Lower leg skin (tissue), 4 donors: ENCODE measurements around the gene MTF1. TPM values are rescaled to one million over a fixed set of nuclear protein-coding genes. Genes with fewer than 3 reads are reported as not detected.

Experiments used
- DNase-seq, 2 donors: peaks; one replicate each; pipeline ENCODE4 v3.0.0-alpha.2; 2019; ENCODE audit warnings: low spot score in 2 of 2
- H3K4me3 ChIP-seq: fragments of 200-600 bp; sonication (generic); 2 replicates; pipeline ENCODE4 v1.5.1; 2017; ENCODE audit warnings: mild to moderate bottlenecking, low read depth; ENCODE audit not compliant: poor library complexity, severe bottlenecking
- POLR2A ChIP-seq, 2 donors: fragments of 450-650 bp; IDR thresholded peaks; one replicate each; pipeline ENCODE4 v1.6.1; 2016 to 2017; ENCODE audit warnings: antibody characterized with exemption in 2 of 2, mild to moderate bottlenecking in 1 of 2, moderate library complexity in 1 of 2
- WGBS, 2 donors: methylation state at CpG; one replicate each; pipeline ENCODE4 v1.1.5; 2018; 5-methylcytosine and 5-hydroxymethylcytosine counted together
- intact Hi-C: fragments of 100-400 bp; cut with DNase I; formaldehyde crosslinking; loops from one replicate; pipeline ENCODE4 v1.15.0; 2023; ENCODE audit warnings: low total_unique reads
- total RNA-seq, 4 donors: library from RNA; depleted of rRNA; stranded (reverse); fragments of >200 nt; gene quantifications; one replicate each; pipeline ENCODE4 v1.1.0, GENCODE V29; 2016
- TF ChIP-seq, protein P1 (sequence below), 3 donors: fragments of 450-650 bp; IDR thresholded peaks; one replicate each; pipeline ENCODE4 v1.5.1; 2016; ENCODE audit warnings: antibody characterized with exemption in 3 of 3, mild to moderate bottlenecking in 3 of 3, moderate library complexity in 2 of 3

MTF1 gene
- total RNA-seq, 4 donors from 2014 or later, result 6.7 to 9.6 (median 7.7) TPM

DNA sequence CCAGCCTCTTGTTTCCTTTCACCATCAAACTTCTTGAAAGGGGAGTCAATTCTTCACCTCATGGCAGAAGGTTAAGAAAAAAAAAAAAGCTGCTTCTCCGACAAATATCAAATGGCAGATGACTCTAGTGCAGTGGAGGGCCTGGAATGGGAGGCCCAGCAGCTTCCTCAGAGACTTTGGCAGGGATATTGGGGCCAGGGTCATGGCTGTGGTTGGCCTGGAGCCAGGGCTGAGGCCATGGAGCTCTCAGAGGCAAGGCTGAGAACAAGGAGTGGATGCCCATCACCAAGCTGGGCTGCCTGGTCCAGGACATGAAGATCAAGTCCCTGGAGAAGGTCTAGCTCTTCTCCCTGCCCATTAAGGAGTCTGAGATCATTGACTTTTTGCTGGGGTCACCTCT lies 18.7 kb downstream of the MTF1 start:
- 76 to 83% methylated on average over 1 of the region's 1 CpG for WGBS, 2 donors
- intact Hi-C loops, result loop anchor here (10.0 kb wide), 1 partner anchor 1884 kb away; no protein-coding TSS in a partner anchor
- no peak for DNase-seq
- TF ChIP-seq POLR2A (IDR thresholded peaks at IDR 0.05), result no peak
- TF ChIP-seq, protein P1, sequence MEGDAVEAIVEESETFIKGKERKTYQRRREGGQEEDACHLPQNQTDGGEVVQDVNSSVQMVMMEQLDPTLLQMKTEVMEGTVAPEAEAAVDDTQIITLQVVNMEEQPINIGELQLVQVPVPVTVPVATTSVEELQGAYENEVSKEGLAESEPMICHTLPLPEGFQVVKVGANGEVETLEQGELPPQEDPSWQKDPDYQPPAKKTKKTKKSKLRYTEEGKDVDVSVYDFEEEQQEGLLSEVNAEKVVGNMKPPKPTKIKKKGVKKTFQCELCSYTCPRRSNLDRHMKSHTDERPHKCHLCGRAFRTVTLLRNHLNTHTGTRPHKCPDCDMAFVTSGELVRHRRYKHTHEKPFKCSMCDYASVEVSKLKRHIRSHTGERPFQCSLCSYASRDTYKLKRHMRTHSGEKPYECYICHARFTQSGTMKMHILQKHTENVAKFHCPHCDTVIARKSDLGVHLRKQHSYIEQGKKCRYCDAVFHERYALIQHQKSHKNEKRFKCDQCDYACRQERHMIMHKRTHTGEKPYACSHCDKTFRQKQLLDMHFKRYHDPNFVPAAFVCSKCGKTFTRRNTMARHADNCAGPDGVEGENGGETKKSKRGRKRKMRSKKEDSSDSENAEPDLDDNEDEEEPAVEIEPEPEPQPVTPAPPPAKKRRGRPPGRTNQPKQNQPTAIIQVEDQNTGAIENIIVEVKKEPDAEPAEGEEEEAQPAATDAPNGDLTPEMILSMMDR (IDR thresholded peaks at IDR 0.05), result no peak
- no peak overlapping the region for H3K4me3 ChIP-seq

DNA sequence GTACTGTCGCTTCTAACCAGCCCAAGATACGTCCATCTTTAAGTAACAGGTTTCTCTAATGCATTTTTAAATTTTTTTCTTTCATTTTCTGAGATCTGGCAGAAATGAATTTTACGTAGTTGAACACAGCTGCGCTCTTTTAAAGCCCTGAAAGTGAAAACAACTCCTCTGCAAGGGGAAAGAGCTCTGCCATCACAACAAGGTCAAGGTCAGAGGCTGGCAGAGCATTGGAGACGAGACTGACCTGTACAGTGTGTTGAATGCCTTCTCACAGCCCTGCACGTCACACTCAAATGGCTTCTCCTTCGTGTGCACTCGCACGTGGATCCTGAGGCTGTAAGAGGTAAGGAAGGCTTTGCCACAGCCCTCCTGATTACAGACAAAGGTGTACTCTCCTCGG lies 19.7 kb downstream of the MTF1 start:
- DNase-seq, result no peak
- intact Hi-C loops, result loop anchor here (10.0 kb wide), 1 partner anchor 1885 kb away; no protein-coding TSS in a partner anchor
- WGBS, 2 donors, result 94 to 96% methylated on average over 10 of the region's 10 CpGs
- TF ChIP-seq, protein P1 (IDR thresholded peaks at IDR 0.05), result no peak
- no peak for TF ChIP-seq POLR2A (IDR thresholded peaks at IDR 0.05)
- no peak overlapping the region for H3K4me3 ChIP-seq

DNA sequence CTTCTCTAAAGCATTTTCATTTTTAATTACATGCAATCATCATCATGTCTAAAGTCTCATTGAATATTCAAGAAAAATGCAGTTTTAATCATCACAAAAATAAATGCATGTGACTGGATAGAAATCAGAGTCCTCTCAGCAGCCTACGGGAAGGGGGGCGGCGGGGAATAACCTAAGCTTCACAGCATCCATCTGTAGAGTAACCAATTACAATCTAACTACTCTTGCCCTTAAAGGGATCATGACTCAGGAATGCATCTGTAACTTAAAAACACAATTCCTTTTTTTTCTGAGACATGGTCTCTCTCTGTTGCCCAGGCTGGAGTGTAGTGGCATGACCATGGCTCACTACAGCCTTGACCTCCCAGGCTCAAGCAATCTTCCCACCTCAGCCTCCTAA lies 22.6 kb downstream of the MTF1 start:
- intact Hi-C loops, result no loop called here
- no peak for TF ChIP-seq POLR2A (IDR thresholded peaks at IDR 0.05)
- TF ChIP-seq, protein P1 (IDR thresholded peaks at IDR 0.05), result no peak
- no peak for DNase-seq
- 61 to 85% methylated on average over 3 of the region's 3 CpGs for WGBS, 2 donors
- no peak overlapping the region for H3K4me3 ChIP-seq

DNA sequence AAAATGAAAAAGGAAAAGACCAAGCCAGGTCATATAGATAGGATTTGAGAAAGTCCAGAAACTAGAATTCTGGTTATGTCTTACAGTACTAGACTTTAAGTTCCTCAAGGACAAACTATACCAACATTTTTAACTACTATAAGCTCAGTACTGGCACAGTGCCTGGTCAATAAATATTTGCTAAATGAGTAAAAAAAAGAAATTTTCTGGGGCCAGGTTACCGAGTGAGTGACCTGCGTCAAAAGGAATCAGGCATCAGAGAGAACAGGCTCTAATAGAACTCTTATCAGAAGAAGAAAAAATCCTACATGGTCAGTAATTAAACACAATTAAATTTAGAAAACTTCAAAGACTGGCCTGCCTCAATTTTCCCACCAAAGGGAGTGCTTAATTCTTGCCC lies 27.6 kb downstream of the MTF1 start:
- WGBS, 2 donors, result 87 to 95% methylated on average over 2 of the region's 2 CpGs
- no peak overlapping the region for H3K4me3 ChIP-seq
- no peak for TF ChIP-seq POLR2A (IDR thresholded peaks at IDR 0.05)
- TF ChIP-seq, protein P1 (IDR thresholded peaks at IDR 0.05), result no peak
- intact Hi-C loops, result no loop called here
- DNase-seq, result no peak

DNA sequence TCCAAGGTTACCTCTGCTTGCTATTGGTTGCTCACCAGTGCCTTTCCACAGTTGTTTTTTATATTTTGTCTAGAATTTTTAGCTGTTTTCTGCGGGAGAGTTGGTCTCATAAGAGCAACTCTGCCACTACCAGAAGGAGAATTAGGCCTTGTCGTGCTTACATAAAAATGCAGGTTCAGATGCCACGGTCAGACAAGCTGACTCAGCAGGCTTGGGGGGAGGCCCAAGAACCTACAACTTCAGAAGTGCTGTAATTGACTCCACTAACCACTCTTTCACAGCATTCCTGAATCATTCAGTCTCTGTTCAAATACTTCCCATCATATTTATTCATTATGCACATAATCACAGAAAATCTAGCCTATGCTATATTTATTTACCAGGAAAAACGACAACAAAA lies 28.3 kb downstream of the MTF1 start:
- intact Hi-C loops, result no loop called here
- TF ChIP-seq, protein P1 (IDR thresholded peaks at IDR 0.05), result no peak
- no peak for TF ChIP-seq POLR2A (IDR thresholded peaks at IDR 0.05)
- no peak for DNase-seq
- no peak overlapping the region for H3K4me3 ChIP-seq
- WGBS, 2 donors, result 91 to 93% methylated on average over 4 of the region's 4 CpGs

DNA sequence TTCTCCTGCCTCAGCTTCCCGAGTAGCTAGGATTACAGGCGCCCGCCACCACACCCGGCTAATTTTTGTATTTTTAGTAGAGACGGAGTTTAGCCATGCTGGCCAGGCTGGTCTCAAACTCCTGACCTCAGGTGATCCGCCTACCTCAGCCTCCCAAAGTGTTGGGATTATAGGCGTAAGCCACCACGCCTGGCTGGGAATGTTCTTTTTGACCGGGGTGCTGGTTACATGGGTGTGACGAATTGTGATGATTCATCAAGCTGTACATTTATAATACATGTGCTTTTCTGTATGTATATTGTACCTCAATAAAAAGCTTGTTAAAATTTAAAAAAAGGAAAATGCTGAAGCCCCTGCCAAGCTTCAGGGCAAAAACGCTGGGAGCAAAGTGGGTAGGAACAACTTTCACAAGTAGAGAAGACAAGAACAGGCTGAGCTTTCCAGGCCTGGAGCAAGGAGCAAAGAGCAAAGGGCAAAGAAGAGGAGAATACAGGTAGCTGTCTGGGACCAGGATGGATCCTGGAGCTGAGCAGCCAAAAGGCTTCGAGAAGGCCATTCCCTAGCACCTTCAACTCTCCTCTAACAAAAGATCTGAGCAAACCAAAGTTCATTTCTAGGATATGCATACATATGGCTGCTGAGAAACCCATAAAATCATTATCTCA lies 30.9 kb downstream of the MTF1 start:
- WGBS, 2 donors, result 90 to 93% methylated on average over 12 of the region's 12 CpGs
- TF ChIP-seq POLR2A (IDR thresholded peaks at IDR 0.05), result no peak
- TF ChIP-seq, protein P1 (IDR thresholded peaks at IDR 0.05), result no peak
- H3K4me3 ChIP-seq, result no peak overlapping the region
- intact Hi-C loops, result no loop called here
- DNase-seq, result no peak
